ENCODE data around the gene ITPR1.

The ITPR1 gene

DNA sequence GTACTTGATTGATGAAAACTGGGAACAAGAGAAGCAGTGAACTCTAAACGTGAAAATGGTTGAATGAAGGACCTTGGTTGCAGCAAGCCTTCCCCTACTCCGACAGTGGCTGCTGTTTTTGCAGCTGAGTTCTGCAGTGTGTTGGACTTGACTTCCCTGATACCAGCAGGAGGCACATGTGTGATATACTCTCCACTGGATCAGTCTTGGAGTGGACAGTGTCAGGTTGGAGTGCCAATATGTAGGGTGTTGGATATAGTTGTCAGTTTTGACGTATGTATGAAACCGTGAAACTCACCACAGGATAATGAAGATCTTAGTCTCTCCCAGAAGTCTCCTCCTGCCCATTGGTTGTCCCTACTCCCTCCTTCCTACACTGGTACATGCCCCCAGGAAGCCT, 106.5 kb downstream of the ITPR1 start:
- no peak for DNase-seq

GRCh38 chr3:4600493-4600892, 107.3 kb downstream of the ITPR1 start:
- no peak for DNase-seq

DNA sequence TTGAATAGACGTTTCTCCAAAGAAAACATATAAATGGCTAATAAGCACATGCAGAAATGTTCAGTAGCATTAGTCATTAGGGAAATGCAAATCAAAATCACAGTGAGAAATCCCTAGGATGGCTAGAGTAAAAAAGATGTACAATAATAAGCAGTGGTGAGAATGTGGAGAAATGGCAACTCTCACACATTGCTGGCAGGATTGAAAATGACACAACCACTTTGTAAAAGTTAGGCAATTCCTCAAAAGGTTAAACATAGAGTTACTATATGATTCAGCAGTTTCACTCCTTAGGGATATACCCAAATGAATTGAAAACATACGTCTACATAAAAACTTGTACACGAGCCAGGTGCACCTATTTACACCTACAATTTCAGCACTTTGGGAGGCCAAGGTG, 108.7 kb downstream of the ITPR1 start:
- DNase-seq: no peak

DNA sequence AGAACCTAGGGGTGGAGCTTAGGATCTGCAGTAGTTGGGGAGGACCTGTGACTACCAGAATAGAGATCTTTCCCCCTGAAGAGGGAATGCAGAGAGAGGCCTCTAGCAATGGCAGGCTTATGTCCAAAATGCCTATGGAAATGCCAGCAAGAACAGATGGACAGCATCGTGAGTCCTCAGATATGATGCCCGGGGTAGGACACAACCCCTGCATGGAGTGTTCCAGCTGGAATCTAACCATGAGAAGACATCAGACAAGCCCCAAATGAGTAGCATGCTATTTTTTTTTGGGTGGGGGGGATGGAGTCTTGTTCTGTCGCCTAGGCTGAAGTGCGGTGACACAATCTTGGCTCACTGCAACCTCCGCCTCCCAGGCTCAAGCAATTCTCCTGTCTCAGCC, 111.5 kb downstream of the ITPR1 start:
- no peak for DNase-seq

DNA sequence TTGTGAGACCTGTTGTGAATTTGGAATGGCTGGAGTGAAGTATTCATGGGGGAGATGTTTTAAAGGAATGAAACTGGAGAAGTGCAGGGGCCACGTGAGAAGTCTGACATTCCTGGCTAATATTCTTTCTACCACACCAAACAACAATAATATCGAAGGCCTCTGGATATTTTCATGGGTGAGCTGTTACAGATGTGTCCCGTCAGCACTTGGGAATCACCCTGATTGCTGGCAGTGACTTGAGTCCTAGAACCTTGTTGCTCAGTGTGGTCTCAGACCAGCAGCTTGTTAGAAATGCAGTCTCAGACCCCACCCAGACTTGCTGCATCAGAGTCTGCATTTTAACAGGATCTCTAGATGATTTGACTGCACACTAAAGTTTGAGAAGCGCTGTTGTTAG, 113.8 kb downstream of the ITPR1 start:
- no peak for DNase-seq

GRCh38 chr3:4613366-4613765, 120.2 kb downstream of the ITPR1 start:
- DNase-seq: no peak

DNA sequence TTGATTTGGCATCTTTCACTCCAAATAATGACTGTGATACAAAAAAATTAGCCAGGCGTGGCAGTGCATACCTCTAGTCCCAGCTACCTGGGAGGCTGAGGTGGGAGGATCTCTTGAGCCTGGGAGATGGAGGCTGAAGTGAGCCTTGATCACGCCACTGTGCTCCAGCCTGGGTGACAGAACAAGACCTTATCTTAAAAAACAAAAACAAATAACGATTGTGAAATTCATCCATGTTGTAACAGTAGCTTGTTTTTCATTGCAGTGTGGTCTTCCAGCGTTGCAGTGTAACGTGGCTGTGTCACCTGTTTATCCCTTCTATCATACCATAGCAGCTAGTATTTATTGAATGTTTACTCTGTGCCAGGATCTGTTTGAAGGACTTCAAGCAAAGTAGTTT, 120.9 kb downstream of the ITPR1 start:
- no peak for DNase-seq

GRCh38 chr3:4614927-4615326, 121.8 kb downstream of the ITPR1 start:
- no peak for DNase-seq

DNA sequence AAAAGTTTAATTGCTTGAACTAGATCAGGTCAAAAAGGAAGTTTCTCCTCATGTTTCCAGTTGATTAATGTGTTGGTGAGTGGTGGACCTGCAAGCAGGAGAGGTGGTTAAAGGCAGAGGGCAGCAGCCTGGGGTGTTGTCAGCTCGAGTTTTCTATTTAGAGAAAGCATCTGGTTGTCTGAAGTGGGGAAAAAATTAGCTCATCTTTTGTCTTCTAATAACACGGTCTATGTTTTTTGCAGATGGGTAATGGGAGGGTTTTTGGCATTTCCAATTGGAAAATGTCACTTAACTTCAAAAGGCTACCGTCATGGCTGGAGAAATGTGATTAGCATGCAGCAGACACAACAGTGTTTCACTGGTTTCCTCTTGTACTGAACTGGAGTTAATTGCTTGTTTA, 122.6 kb downstream of the ITPR1 start:
- no peak for DNase-seq

DNA sequence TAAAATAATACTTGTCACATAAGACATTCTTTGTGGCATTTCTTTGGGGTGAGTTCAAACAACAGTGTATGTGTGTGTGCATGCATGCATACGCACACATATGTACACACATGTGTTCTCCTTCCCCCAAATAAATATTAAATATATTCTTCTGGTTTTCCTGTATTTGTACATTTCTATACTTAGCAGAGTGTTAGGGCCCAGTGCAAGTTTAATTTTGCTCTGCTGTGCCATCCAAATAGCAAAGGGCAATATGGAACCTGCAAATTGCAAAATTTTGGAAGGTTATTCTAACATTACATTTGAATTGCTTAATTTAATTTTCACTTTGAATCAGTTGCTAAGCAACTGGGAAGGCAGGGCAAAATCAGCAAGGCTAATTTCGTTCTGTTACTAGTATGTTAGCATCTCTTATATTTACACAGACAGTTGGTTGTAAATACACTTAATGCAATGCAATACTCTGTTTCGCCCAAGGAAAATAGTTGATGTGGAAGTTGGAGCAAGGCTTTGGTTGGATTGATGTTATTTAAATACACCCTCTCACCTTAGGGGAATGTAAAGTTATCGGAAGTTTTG, 130.4 kb downstream of the ITPR1 start:
- no peak for DNase-seq

GRCh38 chr3:4627651-4628375, 134.7 kb downstream of the ITPR1 start:
- no peak for DNase-seq

DNA sequence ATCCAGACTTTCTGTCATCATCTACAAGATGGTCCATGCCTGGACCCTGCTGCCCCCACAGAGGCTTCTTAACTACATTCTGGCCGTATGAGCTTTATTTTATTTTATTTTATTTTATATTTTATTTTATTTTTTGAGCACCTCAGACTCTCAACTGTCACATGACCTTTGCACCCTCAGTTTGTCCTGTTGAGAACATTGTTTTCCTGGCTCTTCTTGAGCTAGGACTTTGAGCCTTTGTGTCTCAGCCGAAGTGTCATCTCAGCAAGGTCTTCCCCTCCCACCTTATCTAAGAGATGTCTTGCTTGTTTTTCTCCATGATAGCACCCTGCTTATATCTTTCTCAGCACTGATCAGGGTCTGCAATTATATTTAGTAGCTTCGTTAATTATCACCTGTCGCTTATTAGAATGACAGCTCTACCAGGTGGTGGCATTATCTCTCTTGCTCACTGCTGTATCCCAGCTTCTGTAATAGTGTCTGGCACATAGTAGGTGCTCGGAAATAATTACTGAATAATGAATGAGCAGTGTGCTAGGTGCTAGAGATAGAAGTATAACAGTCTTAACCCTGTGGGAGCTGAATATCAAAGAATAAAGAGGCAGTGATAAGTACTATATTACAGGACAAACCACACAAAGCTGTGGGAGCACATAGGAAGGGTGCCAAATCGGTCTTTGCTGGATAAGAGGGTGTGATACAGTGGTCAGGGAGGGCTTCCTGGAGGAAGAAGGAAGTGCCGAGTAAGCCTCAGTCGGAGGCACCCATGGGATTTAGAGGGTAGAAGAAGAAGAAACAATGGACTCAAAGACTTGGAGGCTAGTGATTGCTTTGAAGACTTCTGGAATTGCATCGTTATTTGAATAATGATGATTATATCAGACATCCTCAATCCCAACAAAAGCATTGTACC, 136.2 kb downstream of the ITPR1 start:
- no peak for DNase-seq

GRCh38 chr3:4633078-4634004, 140.2 kb downstream of the ITPR1 start:
- no peak for DNase-seq

DNA sequence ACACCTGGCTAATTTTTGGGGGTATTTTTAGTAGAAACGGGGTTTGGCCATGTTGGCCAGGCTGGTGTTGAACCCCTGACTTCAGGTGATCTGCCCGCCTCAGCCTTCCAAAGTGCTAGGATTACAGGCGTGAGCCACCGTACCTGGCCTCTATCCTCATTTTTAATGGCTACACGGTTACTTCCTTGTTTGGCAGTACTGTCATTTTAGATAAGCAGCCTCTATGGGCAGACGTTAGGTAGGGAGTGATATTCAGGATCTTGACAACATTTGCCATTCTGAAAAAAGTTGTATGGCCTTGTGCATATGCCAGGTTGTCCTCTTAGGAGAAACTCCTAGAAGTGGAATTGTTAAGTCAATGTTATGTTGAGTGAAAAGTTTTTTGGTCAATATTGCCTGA, 141.7 kb downstream of the ITPR1 start:
- no peak for DNase-seq

- no peak for DNase-seq
Measured at GRCh38 chr3:4637265-4637664, 144.1 kb downstream of the ITPR1 start.

DNA sequence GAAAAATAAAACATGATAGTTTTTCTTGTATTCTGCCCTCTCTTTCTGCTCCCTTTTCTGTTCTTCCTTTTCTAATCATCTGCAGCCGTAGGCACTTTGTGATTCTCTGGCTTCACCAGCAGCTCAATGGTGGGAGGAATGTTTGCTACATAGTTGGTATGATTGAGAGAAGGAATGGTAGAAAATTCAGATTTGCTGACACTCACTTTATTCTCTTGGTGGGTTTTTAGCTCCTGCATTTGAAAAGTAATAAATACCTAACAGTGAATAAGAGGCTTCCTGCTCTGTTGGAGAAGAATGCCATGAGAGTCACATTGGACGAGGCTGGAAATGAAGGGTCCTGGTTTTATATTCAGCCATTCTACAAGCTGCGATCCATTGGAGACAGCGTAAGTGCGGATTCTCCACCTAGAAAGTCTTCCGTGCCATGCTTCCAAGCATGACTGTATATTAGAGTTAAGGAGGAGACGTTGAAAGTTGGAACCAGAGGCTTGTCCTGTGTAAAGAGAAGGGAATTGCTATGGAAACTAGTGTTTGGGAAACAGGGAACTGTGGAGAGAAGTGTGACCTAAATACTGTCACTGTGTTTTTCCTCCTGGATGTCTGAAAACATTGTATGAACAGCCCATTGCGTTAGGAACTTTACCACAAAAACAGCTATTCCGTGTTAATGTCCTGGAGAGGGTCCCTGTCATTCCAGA, 148.9 kb downstream of the ITPR1 start:
- no peak for DNase-seq

DNA sequence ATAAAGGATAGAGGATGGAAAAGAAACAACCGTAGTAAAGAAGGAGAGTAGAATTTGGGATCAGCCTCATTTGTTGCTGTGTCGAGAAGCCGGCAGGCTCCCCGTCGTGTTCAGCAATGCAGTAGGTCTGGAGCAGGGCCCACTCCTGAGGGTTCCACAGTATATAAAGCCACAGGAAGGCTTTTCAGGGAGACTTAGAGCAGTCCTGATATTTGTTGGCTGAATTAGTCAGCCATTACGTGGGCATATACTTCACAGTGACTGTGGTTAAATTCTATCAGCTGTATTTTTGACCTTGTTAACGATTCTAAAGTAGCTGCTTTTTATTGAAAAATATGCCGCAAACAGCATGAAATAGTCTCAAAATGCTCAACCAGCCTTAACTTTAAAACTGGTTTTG, 149.5 kb downstream of the ITPR1 start:
- no peak for DNase-seq

DNA sequence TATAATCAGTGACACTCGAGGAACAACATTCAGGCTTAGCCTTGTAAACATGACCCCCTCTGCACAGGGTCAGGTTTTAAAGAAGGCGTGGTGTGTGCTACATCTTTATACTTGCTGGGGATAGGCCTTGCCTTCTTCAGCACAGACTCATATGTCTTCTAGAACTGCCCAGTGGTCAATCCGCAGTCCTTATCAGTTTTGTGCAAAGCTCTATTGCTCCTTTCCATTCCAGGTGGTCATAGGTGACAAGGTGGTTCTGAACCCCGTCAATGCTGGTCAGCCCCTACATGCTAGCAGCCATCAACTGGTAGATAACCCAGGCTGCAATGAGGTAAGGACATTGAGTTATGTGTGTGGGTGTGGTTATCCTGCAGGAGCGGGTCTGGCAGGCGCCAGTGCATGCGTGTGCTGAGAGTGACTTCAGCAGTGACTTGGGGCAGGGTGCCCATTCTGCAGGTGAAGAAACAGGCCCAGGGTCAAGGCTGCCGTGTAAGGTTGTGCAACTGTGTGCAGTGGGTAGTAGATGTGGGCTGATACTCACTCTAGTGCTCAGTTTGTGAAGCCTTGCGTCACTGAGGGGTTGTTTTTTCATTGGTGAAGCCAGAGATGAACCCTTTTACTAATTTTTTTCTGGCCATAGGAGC, 150.9 kb downstream of the ITPR1 start:
- no peak for DNase-seq

- DNase-seq: no peak
Measured at GRCh38 chr3:4644951-4645350, 151.8 kb downstream of the ITPR1 start.

DNA sequence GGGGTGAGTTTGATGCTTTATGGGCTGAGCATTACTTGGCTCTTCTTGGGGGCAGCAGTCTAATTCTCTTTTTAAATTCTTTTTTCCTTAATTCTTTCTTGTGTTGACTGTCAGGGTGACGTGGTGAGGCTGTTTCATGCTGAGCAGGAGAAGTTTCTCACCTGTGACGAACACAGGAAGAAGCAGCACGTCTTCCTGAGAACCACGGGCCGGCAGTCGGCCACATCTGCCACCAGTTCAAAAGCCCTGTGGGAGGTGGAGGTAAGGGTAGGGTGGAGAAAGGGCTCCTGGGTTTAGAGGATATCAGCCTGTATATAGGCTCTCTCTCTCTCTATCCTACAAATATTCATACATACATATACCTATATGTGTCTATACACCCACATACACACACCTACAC, 152.3 kb downstream of the ITPR1 start:
- DNase-seq: no peak

DNA sequence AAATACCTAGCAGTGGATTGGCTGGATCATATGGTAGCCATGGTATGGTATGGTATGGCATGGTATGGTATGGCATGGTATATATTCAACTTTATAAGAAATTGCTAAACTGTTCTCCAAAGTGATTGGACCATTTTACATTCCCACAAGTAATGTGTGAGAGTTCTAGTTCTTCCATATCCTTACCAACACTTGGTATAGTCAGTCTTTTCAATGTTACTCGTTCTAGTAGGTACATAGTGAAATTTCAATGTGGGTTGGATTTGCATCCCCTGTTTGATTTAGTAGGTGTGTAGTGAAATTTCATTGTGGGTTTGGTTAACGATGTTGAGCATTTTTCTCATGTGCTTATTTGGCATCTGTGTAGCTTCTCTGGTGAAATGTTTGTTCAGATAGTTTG, 154.3 kb downstream of the ITPR1 start:
- no peak for DNase-seq
